ENCODE data around the gene HIVEP3.
"Not testable (repeated sequence)": the region's sequence is repeated elsewhere in the genome, so short reads cannot be mapped to it uniquely, and the experiment has no call there.

Gene HIVEP3
- total RNA-seq = 7.5 to 165 (median 18.3) reads per million in 18 experiments

- DNase-seq = no peak
These were observed at the start of gene HIVEP3 for GRCh38 chr1:41918450-41919043. Gene HIVEP3 (minus strand): TSS chr1:41918922.

- no peak for DNase-seq
These were observed 45.7 kb upstream of the HIVEP3 start for GRCh38 chr1:41964400-41964799.

GRCh38 chr1:41963636-41964035 lies 44.9 kb upstream of the HIVEP3 start:
- DNase-seq = no peak

- no peak for DNase-seq
These were observed 39.4 kb upstream of the HIVEP3 start for GRCh38 chr1:41958015-41958673.

GRCh38 chr1:41957568-41957967 lies 38.8 kb upstream of the HIVEP3 start:
- DNase-seq = no peak

GRCh38 chr1:41955461-41956159 lies 36.9 kb upstream of the HIVEP3 start:
- no peak for DNase-seq

GRCh38 chr1:41954533-41954944 lies 35.8 kb upstream of the HIVEP3 start:
- no peak for DNase-seq

GRCh38 chr1:41953291-41953690 lies 34.6 kb upstream of the HIVEP3 start:
- no peak for DNase-seq

GRCh38 chr1:41952208-41952607 lies 33.5 kb upstream of the HIVEP3 start:
- DNase-seq = no peak

GRCh38 chr1:41951492-41951891 lies 32.8 kb upstream of the HIVEP3 start:
- DNase-seq = not testable (repeated sequence)

- DNase-seq = peak in 1 of 2 donors; percentile 4
These were observed 32.1 kb upstream of the HIVEP3 start for GRCh38 chr1:41950820-41951219.

GRCh38 chr1:41945946-41946345 lies 27.2 kb upstream of the HIVEP3 start:
- not testable (repeated sequence) for DNase-seq

- DNase-seq = no peak
These were observed 25.0 kb upstream of the HIVEP3 start for GRCh38 chr1:41943717-41944116.

GRCh38 chr1:41942278-41942677 lies 23.6 kb upstream of the HIVEP3 start:
- DNase-seq = no peak

GRCh38 chr1:41941381-41941780 lies 22.7 kb upstream of the HIVEP3 start:
- DNase-seq = peak; percentile 29 to 58

GRCh38 chr1:41939194-41939593 lies 20.5 kb upstream of the HIVEP3 start:
- no peak for DNase-seq

GRCh38 chr1:41936107-41936506 lies 17.4 kb upstream of the HIVEP3 start:
- DNase-seq = no peak

GRCh38 chr1:41935226-41935625 lies 16.5 kb upstream of the HIVEP3 start:
- DNase-seq = no peak

- DNase-seq = no peak
These were observed 14.4 kb upstream of the HIVEP3 start for GRCh38 chr1:41933106-41933505.

GRCh38 chr1:41931578-41931977 lies 12.9 kb upstream of the HIVEP3 start:
- no peak for DNase-seq

- DNase-seq = no peak
These were observed 8.4 kb upstream of the HIVEP3 start for GRCh38 chr1:41927118-41927517.

GRCh38 chr1:41925712-41926111 lies 7.0 kb upstream of the HIVEP3 start:
- peak in 1 of 2 donors; percentile 6 for DNase-seq

GRCh38 chr1:41924911-41925310 lies 6.2 kb upstream of the HIVEP3 start:
- DNase-seq = no peak

GRCh38 chr1:41921271-41921670 lies 2.5 kb upstream of the HIVEP3 start:
- not testable (repeated sequence) for DNase-seq
